BJ (cell line): ENCODE data around the gene SLC27A4. TPM values are rescaled to one million over a fixed set of nuclear protein-coding genes. Genes with fewer than 3 reads are reported as not detected.

Experiments
- CTCF ChIA-PET: fragments of 350-600 bp; formaldehyde crosslinking; extraction: SDS; loops from one replicate; lab custom pipeline; 2021; ENCODE audit warnings: antibody characterized with exemption, inconsistent platforms; lab: Yijun Ruan, JAX
- POLR2A ChIA-PET: fragments of 300-600 bp; sonication (Branson Sonifier 250); formaldehyde crosslinking; extraction: SDS; loops from one replicate; lab custom pipeline; 2021; ENCODE audit warnings: antibody characterized with exemption; lab: Charles Lee
- DNase-seq: peaks from one replicate; pipeline ENCODE4 v3.0.0-alpha.2; 2011; ENCODE audit warnings: low read depth
- H3K27me3 ChIP-seq: 2 replicates; pipeline ENCODE4 v1.6.0; 2011; ENCODE audit warnings: low read length; ENCODE audit not compliant: control insufficient read depth, insufficient read depth
- H3K36me3 ChIP-seq: 2 replicates; pipeline ENCODE4 v1.5.1; 2011; ENCODE audit warnings: low read length; ENCODE audit not compliant: control insufficient read depth, insufficient read depth
- H3K4me3 ChIP-seq: 2 replicates; pipeline ENCODE4 v1.5.1; 2011; ENCODE audit warnings: low read depth, mild to moderate bottlenecking, control low read depth, low read length
- polyA plus RNA-seq: library from polyadenylated mRNA; depleted of rRNA; stranded (reverse); fragments of >200 nt; gene quantifications from 2 replicates; pipeline ENCODE4 v1.2.3, GENCODE V29; 2011
- TF ChIP-seq, protein P1 (sequence below): IDR thresholded peaks from 2 replicates; pipeline ENCODE4 v1.5.1; 2011; ENCODE audit warnings: low read depth, mild to moderate bottlenecking, control low read depth, inconsistent platforms, low read length, moderate library complexity; ENCODE audit not compliant: insufficient read depth

Gene SLC27A4
- polyA plus RNA-seq, 1 experiment, result 15.2 TPM

- CTCF ChIA-PET, result interaction anchor here (1.1 kb wide), 1 partner anchor 38 kb away, joined by 4 read pairs; no protein-coding TSS in a partner anchor
- H3K27me3 ChIP-seq, result peaks cover 6% of the 10 kb centered on the region; the same call in 1 of the 2 replicates
- TF ChIP-seq, protein P1, sequence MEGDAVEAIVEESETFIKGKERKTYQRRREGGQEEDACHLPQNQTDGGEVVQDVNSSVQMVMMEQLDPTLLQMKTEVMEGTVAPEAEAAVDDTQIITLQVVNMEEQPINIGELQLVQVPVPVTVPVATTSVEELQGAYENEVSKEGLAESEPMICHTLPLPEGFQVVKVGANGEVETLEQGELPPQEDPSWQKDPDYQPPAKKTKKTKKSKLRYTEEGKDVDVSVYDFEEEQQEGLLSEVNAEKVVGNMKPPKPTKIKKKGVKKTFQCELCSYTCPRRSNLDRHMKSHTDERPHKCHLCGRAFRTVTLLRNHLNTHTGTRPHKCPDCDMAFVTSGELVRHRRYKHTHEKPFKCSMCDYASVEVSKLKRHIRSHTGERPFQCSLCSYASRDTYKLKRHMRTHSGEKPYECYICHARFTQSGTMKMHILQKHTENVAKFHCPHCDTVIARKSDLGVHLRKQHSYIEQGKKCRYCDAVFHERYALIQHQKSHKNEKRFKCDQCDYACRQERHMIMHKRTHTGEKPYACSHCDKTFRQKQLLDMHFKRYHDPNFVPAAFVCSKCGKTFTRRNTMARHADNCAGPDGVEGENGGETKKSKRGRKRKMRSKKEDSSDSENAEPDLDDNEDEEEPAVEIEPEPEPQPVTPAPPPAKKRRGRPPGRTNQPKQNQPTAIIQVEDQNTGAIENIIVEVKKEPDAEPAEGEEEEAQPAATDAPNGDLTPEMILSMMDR, result no peak
- no peak for DNase-seq
- no peak overlapping the region for H3K4me3 ChIP-seq
- no peaks in the 10 kb centered on the region for H3K36me3 ChIP-seq
- POLR2A ChIA-PET, result no interaction called here
Measured at GRCh38 chr9:128399861-128400260, 59.5 kb downstream of the SLC27A4 start.

DNA sequence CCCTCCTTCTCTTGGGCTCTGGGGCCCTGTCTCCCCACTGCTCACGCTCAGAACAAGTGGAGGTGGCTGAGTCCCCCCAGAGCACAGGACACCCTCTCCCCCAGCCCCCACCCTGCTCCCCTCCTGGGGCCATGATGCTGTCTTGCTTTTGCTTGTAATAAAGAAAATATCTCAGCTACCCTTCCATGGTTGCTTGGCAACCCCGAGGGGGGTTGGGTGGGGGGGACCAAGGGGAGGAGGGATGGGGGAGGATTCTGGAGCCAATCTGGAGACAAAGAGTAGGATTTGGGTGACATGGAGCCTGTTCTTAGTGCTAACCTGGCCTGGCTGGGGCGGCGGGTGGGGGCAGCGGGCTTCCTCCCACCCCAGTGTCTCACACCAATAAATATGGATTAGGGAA lies 64.2 kb downstream of the SLC27A4 start:
- Histone ChIP-seq H3K36me3 (no peaks in the 10 kb centered on the region), H3K27me3 (peaks cover 2% of the 10 kb centered on the region; the same call in 1 of the 2 replicates), H3K4me3 (no peak overlapping the region)
- TF ChIP-seq, protein P1, result no peak
- CTCF ChIA-PET, result interaction anchor here (0.8 kb wide), 1 partner anchor 66 kb away, joined by 3 read pairs; no protein-coding TSS in a partner anchor
- POLR2A ChIA-PET, result no interaction called here
- no peak for DNase-seq

DNA sequence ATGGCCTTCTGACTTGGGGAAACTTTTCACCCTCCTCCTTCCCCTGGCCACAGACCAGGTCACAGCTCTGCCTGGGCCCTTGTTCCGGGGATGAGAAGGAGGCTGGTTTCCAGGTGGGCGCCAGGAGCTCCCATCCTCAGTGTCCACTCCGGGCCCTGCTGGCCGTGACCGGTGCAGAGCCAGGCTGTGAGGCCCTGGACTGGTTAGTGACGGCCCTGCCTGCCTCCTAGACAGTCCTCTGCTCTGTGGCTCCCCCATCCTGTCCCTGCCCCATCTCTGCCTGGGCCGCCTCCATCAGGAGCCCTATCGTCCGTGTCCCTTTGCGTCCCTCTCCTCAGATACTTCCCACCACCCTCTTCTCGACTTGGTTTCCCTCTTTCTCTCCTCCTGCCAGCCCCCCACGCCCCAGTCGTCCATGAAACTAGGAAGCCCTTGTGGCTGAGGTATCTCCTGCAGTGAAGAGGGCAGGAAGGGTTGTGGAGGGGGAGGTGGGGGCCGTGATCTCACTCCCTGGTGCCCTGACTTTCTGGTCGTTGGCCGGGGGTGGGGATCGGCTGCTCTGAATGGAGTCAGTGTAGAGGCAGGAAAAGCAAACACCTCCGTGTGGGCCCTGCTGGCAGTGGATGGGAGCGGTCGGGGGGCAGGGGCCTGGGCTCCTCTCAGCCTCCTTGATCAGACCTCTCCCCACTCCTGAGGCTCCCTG lies 64.9 kb downstream of the SLC27A4 start:
- no peaks in the 10 kb centered on the region for H3K36me3 ChIP-seq
- CTCF ChIA-PET, result interaction anchor here (10.5 kb wide), 1 partner anchor 44 kb away, joined by 108 read pairs; no protein-coding TSS in a partner anchor
- H3K4me3 ChIP-seq, result no peak overlapping the region
- TF ChIP-seq, protein P1, result no peak
- POLR2A ChIA-PET, result no interaction called here
- DNase-seq, result no peak
- H3K27me3 ChIP-seq, result no peaks in the 10 kb centered on the region

DNA sequence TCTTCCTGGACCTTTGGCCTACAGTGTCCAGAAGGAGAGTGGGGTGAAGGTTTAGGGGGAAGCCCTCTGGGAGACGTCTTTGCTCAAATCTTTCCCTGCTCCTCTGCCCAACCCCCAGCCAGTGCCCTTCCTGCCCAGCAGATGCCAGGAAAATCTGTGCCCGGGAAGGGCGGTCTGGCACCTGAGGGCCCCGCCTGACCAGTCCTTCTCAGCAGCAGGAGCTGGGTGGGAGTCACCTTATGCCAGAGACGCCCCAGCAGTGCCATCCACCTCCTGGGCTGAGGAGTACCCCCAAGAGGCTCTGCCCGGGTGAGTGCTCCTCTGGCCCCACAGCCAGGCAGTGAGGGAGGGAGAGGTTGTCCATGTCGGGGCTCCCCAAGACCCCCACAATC lies 65.4 kb downstream of the SLC27A4 start:
- Histone ChIP-seq H3K4me3 (no peak overlapping the region), H3K36me3 (no peaks in the 10 kb centered on the region), H3K27me3 (no peaks in the 10 kb centered on the region)
- DNase-seq, result no peak
- TF ChIP-seq, protein P1, result no peak
- ChIA-PET POLR2A (no interaction called here), CTCF (interaction anchor here (2.8 to 10.5 kb wide), 2 partner anchors 13 to 44 kb away, joined by 20 to 108 read pairs; partner anchors contain the start of gene CERCAM)

GRCh38 chr9:128406848-128407391 lies 66.6 kb downstream of the SLC27A4 start:
- Histone ChIP-seq H3K27me3 (no peaks in the 10 kb centered on the region; the same call in 1 of the 2 replicates), H3K4me3 (no peak overlapping the region), H3K36me3 (no peaks in the 10 kb centered on the region)
- TF ChIP-seq, protein P1, result no peak
- ChIA-PET POLR2A (no interaction called here), CTCF (interaction anchor here (2.8 to 10.5 kb wide), 2 partner anchors 12 to 46 kb away, joined by 20 to 108 read pairs; partner anchors contain the start of gene CERCAM)
- no peak for DNase-seq
